Peyer's patch (tissue), 4 donors: ENCODE data around the gene SMC3.

ENCODE experiments used
- CTCF ChIP-seq, 6 experiments: fragments of 450-650 bp in 4 of 6; fragments of 200-600 bp in 2 of 6; sonication (generic) in 1 of 6; IDR thresholded peaks; one replicate each; pipeline ENCODE4 v1.5.1; 2017 to 2019; ENCODE audit warnings: antibody characterized with exemption in 6 of 6, mild to moderate bottlenecking in 3 of 6, moderate library complexity in 1 of 6
- POLR2A ChIP-seq, 2 donors: fragments of 450-650 bp; IDR thresholded peaks; one replicate each; pipeline ENCODE4 v1.5.1; 2017; ENCODE audit warnings: antibody characterized with exemption in 2 of 2, mild to moderate bottlenecking in 2 of 2, moderate library complexity in 2 of 2

GRCh38 chr10:110601581-110601980, 34.1 kb downstream of the SMC3 start:
- TF ChIP-seq CTCF (IDR thresholded peaks at IDR 0.05) = no peak
- TF ChIP-seq POLR2A (IDR thresholded peaks at IDR 0.05) = no peak
